ENCODE measurements around the gene HTRA2. TPM values are rescaled to one million over a fixed set of nuclear protein-coding genes. Genes with fewer than 3 reads are reported as not detected.

Gene HTRA2
- total and polyA plus RNA-seq, 9 of the 15 experiments (the other 6 are each of a cell fraction or from before 2014, with no cell fraction given): 54.2 to 71.2 (median 65.8) TPM

GRCh38 chr2:74530239-74531187 is 780 bp downstream of the HTRA2 start (continued):
- TF ChIP-seq ZHX1 (conservative IDR thresholded peaks at IDR 0.05; ENCODE audit: low read length) (no peak), JUND (IDR thresholded peaks at IDR 0.05; ENCODE audit: borderline replicate concordance, low read depth, low read length) (peak; percentile 5), JUND (tag; IDR thresholded peaks at IDR 0.05; ENCODE audit: borderline replicate concordance, low read depth, low read length) (peak; percentile 51; the same call in 1 of the 3 replicates), RNF2 (IDR thresholded peaks at IDR 0.05) (peak; percentile 85; the same call in 1 of the 2 replicates), ZFP36 (IDR thresholded peaks at IDR 0.05; ENCODE audit: low read depth, low read length, partially characterized antibody) (peak; percentile 44), ATF1 (CRISPR knock-in tag; IDR thresholded peaks at IDR 0.05) (no peak), ATF1 (tag; IDR thresholded peaks at IDR 0.05) (peak; percentile 61), MYC (IDR thresholded peaks at IDR 0.05; ENCODE audit: low read depth, low read length) (peak; percentile 91), MYC (CRISPR knock-in tag; IDR thresholded peaks at IDR 0.05; ENCODE audit: borderline replicate concordance, low read depth) (no peak; the same call in 1 of the 2 replicates), GATAD2A (IDR thresholded peaks at IDR 0.05) (0 out of 2 replicates have a peak, but pooled peaks have one; percentile 45), MTA2 (IDR thresholded peaks at IDR 0.05; ENCODE audit: low read depth) (peak; percentile 63), EP400 (IDR thresholded peaks at IDR 0.05) (peak; percentile 91), TAF15 (IDR thresholded peaks at IDR 0.05; ENCODE audit: low read depth, low read length) (no peak), MEF2D (tag; conservative IDR thresholded peaks at IDR 0.05; ENCODE audit: low read depth) (0 out of 2 replicates have a peak, but pooled peaks have one; percentile 21), YBX1 (IDR thresholded peaks at IDR 0.05) (no peak), MLX (CRISPR knock-in tag; conservative IDR thresholded peaks at IDR 0.05) (no peak), TAF1 (IDR thresholded peaks at IDR 0.05; ENCODE audit: control insufficient read depth, extremely low read depth, insufficient read depth, low read length, severe bottlenecking) (peak; percentile 70)
- TF ChIP-seq, protein P1, sequence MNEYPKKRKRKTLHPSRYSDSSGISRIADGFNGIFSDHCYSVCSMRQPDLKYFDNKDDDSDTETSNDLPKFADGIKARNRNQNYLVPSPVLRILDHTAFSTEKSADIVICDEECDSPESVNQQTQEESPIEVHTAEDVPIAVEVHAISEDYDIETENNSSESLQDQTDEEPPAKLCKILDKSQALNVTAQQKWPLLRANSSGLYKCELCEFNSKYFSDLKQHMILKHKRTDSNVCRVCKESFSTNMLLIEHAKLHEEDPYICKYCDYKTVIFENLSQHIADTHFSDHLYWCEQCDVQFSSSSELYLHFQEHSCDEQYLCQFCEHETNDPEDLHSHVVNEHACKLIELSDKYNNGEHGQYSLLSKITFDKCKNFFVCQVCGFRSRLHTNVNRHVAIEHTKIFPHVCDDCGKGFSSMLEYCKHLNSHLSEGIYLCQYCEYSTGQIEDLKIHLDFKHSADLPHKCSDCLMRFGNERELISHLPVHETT (CRISPR knock-in tag; conservative IDR thresholded peaks at IDR 0.05 in 1 of 2, IDR thresholded peaks at IDR 0.05 in 1 of 2): peak in 1 of 2 experiments; percentile 28; a peak in 1 of 4 replicates
- TF ChIP-seq, protein P2, sequence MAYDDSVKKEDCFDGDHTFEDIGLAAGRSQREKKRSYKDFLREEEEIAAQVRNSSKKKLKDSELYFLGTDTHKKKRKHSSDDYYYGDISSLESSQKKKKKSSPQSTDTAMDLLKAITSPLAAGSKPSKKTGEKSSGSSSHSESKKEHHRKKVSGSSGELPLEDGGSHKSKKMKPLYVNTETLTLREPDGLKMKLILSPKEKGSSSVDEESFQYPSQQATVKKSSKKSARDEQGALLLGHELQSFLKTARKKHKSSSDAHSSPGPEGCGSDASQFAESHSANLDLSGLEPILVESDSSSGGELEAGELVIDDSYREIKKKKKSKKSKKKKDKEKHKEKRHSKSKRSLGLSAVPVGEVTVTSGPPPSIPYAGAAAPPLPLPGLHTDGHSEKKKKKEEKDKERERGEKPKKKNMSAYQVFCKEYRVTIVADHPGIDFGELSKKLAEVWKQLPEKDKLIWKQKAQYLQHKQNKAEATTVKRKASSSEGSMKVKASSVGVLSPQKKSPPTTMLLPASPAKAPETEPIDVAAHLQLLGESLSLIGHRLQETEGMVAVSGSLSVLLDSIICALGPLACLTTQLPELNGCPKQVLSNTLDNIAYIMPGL (CRISPR knock-in tag; IDR thresholded peaks at IDR 0.05): no peak

All from K562 (cell line).